OCI-LY3 (cell line): ENCODE measurements around the gene CISH.
A peak's percentile ranks its signal among the peaks of the same experiment; 100 is the strongest.

Experiments
- H2AFZ ChIP-seq: fragments of 200-600, 300-600 bp; shearing (Covaris generic); 2 replicates; pipeline ENCODE4 v1.6.0; 2014; ENCODE audit warnings: antibody characterized with exemption, low read depth, low read length
- H3K27ac ChIP-seq: fragments of 200-600, 300-600 bp; sonication (generic); 2 replicates; pipeline ENCODE4 v1.5.1; 2014; ENCODE audit warnings: mild to moderate bottlenecking, low read length, moderate library complexity, mixed read lengths
- H3K27me3 ChIP-seq: fragments of 200-600, 300-600 bp; sonication (generic); 2 replicates; pipeline ENCODE4 v1.6.1; 2014; ENCODE audit warnings: low read depth, low read length, mixed read lengths
- H3K36me3 ChIP-seq: fragments of 200-600, 300-600 bp; sonication (generic); replicated peaks from 2 replicates; pipeline ENCODE3; 2014; ENCODE audit warnings: low read depth, low read length, mixed read lengths
- H3K4me1 ChIP-seq: fragments of 300-600, 200-600 bp; sonication (generic); 2 replicates; pipeline ENCODE4 v1.6.1; 2014; ENCODE audit warnings: low read length, mixed read lengths
- H3K4me2 ChIP-seq: fragments of 200-600, 300-600 bp; sonication (generic); 2 replicates; pipeline ENCODE4 v1.6.1; 2014; ENCODE audit warnings: low read length, mixed read lengths
- H3K4me3 ChIP-seq: fragments of 300-600, 200-600 bp; sonication (generic); 2 replicates; pipeline ENCODE4 v1.5.1; 2014; ENCODE audit warnings: antibody characterized with exemption, mild to moderate bottlenecking, low read length, moderate library complexity
- H3K79me2 ChIP-seq: fragments of 300-600, 200-600 bp; shearing (Covaris generic); 2 replicates; pipeline ENCODE4 v1.6.1; 2014; ENCODE audit warnings: mild to moderate bottlenecking, low read length, mixed read lengths
- H3K9ac ChIP-seq: fragments of 300-600, 200-600 bp; shearing (Covaris generic); 2 replicates; pipeline ENCODE4 v1.6.0; 2014; ENCODE audit warnings: mild to moderate bottlenecking, low read length, moderate library complexity
- H3K9me3 ChIP-seq: fragments of 200-600, 300-600 bp; shearing (Covaris generic); 2 replicates; pipeline ENCODE4 v1.6.1; 2014; ENCODE audit warnings: low read length, mixed read lengths; ENCODE audit not compliant: insufficient read depth
- H4K20me1 ChIP-seq: fragments of 200-600, 300-600 bp; sonication (generic); 2 replicates; pipeline ENCODE4 v1.6.1; 2016; ENCODE audit warnings: low read length, mixed read lengths; ENCODE audit not compliant: insufficient read depth
- CTCF ChIP-seq: fragments of 200-600, 300-600 bp; sonication (generic); IDR thresholded peaks from 2 replicates; pipeline ENCODE4 v1.5.1; 2014; ENCODE audit warnings: antibody characterized with exemption, low read length, low read depth
- EZH2phosphoT487 ChIP-seq: fragments of 200-600 bp; shearing (Covaris generic); IDR thresholded peaks from 2 replicates; pipeline ENCODE4 v1.6.1; 2018; ENCODE audit warnings: antibody characterized with exemption, mixed run types, low read depth

The CISH gene

DNA sequence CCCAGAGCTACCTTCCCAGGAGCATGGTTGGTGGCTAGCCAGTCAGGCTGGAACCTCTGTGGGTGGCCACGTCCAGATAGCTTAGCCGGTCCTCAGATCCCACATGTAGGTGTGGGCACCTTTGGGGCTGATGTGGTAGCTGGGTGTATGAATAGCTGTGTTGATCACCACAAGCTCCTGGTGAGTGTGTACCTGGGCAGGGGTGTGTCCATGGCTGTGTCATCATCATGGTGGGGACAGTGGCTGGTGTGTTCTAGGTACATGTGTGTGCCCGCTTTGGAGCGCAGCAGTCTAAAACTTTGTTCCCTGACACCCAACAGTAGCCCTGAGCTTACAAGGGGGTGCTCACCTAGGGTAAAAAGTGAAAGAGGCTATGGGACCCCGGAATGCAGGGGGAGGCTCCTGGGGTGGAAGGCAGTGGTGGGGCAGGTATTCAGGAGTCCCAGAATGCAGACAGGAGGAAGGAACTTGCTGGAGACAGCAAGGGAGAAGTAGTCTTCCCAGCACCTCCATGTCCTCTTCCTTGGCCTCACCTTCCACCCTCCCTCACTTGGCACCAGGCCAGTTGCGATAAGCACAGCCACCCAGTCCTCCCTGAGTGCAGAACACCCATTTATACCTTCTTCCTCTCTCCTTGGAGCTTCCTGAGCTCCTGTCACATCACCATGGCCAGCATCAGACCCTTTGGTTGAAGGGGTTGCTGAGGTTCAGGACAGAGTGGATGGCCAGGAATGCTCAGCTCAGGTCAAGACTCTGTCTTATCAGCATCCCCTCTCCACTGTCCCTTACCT is 1.2 kb downstream of the CISH start:
- Histone ChIP-seq H3K9me3 (no peaks in the 10 kb centered on the region), H3K36me3 (no peaks in the 10 kb centered on the region), H4K20me1 (no peaks in the 10 kb centered on the region), H2AFZ (no peak overlapping the region), H3K9ac (peak overlapping the region; percentile 73; the same call in 1 of the 2 replicates), H3K79me2 (no peaks in the 10 kb centered on the region), H3K27me3 (peaks cover 19% of the 10 kb centered on the region), H3K4me2 (peak overlapping the region; percentile 91), H3K27ac (no peak overlapping the region), H3K4me1 (peaks cover 26% of the 10 kb centered on the region), H3K4me3 (peak overlapping the region; percentile 81)
- no peak for TF ChIP-seq EZH2phosphoT487

DNA sequence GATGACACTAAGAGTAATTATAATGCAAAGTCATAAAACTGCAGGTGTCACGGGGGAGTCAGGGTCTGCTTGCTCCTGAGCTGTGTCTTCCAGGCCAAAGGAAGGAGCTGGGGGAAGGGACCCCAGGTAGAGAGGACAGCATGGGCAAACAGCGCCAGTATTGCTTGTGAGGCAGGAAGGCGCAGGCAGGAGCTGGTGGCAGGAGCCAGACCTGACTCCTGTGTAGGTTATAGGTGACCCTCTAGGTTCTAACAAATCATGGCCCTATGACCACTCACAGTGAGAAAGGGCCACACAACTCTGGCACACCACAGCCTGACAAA is 1.9 kb downstream of the CISH start:
- H3K4me1 ChIP-seq, result peaks cover 32% of the 10 kb centered on the region
- H3K9ac ChIP-seq, result no peak overlapping the region
- no peaks in the 10 kb centered on the region for H3K9me3 ChIP-seq
- TF ChIP-seq CTCF (no peak), EZH2phosphoT487 (no peak)
- no peaks in the 10 kb centered on the region for H3K36me3 ChIP-seq
- H3K27me3 ChIP-seq, result peaks cover 19% of the 10 kb centered on the region
- no peaks in the 10 kb centered on the region for H4K20me1 ChIP-seq
- no peak overlapping the region for H2AFZ ChIP-seq
- no peak overlapping the region for H3K4me2 ChIP-seq
- no peak overlapping the region for H3K27ac ChIP-seq
- no peaks in the 10 kb centered on the region for H3K79me2 ChIP-seq
- no peak overlapping the region for H3K4me3 ChIP-seq

GRCh38 chr3:50609071-50609762 is 2.4 kb downstream of the CISH start:
- TF ChIP-seq CTCF (no peak), EZH2phosphoT487 (no peak)
- Histone ChIP-seq H3K36me3 (no peaks in the 10 kb centered on the region), H3K4me1 (peaks cover 37% of the 10 kb centered on the region), H3K79me2 (no peaks in the 10 kb centered on the region), H3K4me2 (no peak overlapping the region), H3K9me3 (no peaks in the 10 kb centered on the region), H3K27me3 (peaks cover 19% of the 10 kb centered on the region), H4K20me1 (no peaks in the 10 kb centered on the region), H3K27ac (no peak overlapping the region), H3K9ac (no peak overlapping the region), H2AFZ (no peak overlapping the region), H3K4me3 (no peak overlapping the region)

DNA sequence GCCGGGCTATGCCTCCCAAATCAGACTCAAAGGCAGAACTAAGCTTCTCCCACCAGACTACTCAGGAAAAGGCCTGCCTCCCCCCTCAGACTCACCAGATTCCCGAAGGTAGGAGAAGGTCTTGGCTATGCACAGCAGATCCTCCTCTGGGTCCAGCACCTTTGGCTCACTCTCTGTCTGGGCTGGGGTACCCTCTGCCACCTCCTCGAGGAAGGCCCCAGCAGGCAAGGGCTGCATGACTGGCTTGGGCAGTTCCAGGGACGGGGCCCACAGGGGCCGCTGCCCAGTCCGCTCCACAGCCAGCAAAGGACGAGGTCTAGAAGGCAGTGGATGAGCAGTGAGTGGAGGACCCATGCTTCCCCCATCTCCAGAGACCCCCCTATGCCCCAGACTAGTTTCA is 3.3 kb downstream of the CISH start:
- no peak overlapping the region for H3K4me3 ChIP-seq

More for the DNA sequence above, 3.3 kb downstream of the CISH start:
- Histone ChIP-seq H4K20me1 (no peaks in the 10 kb centered on the region), H3K27ac (no peak overlapping the region), H3K4me2 (no peak overlapping the region), H3K9ac (no peak overlapping the region), H3K27me3 (peaks cover 16% of the 10 kb centered on the region), H3K79me2 (no peaks in the 10 kb centered on the region), H3K36me3 (no peaks in the 10 kb centered on the region), H3K4me1 (peaks cover 39% of the 10 kb centered on the region), H3K9me3 (no peaks in the 10 kb centered on the region), H2AFZ (no peak overlapping the region)
- TF ChIP-seq CTCF (no peak), EZH2phosphoT487 (no peak)
